ENCODE results near the gene PDE2A. TPM values are rescaled to one million over a fixed set of nuclear protein-coding genes. Genes with fewer than 3 reads are reported as not detected.

PDE2A gene
- total RNA-seq, 2 donors from 2014 or later, result 3.7 to 13.3 TPM

DNA sequence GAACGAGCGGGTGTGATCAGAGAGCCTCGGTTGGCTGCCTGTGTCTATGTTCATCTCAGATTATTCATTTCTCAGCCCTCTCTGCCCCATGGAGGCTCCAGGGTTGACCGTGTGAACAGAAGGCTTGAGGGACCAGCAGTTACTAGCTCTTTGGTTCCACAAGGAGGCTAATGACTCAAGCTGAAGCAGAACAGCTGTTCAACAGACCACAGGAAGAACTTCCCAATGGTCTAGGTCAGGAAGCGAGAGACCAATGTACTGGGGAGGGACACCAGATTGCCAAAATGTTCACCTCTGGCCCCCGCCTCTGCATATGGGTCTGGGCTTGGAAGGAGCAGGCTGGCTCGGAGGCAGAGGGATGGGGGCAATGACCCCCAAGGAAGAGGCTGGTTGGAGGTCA lies 14.7 kb upstream of the PDE2A start:
- TF ChIP-seq, protein P1, sequence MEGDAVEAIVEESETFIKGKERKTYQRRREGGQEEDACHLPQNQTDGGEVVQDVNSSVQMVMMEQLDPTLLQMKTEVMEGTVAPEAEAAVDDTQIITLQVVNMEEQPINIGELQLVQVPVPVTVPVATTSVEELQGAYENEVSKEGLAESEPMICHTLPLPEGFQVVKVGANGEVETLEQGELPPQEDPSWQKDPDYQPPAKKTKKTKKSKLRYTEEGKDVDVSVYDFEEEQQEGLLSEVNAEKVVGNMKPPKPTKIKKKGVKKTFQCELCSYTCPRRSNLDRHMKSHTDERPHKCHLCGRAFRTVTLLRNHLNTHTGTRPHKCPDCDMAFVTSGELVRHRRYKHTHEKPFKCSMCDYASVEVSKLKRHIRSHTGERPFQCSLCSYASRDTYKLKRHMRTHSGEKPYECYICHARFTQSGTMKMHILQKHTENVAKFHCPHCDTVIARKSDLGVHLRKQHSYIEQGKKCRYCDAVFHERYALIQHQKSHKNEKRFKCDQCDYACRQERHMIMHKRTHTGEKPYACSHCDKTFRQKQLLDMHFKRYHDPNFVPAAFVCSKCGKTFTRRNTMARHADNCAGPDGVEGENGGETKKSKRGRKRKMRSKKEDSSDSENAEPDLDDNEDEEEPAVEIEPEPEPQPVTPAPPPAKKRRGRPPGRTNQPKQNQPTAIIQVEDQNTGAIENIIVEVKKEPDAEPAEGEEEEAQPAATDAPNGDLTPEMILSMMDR (conservative IDR thresholded peaks at IDR 0.05), result no peak
- 93 to 94% methylated on average over 7 of the region's 7 CpGs for WGBS, 2 experiments (ENCODE audit: insufficient coverage in 1 of 2, insufficient read length in 1 of 2)
- peaks cover 5% of the 10 kb centered on the region for H3K4me1 ChIP-seq (ENCODE audit: control insufficient read depth, insufficient read depth, low read length)
- H3K27ac ChIP-seq (ENCODE audit: low read depth, low read length), result no peak overlapping the region
- no peak overlapping the region for H3K4me3 Mint-ChIP-seq
- peaks cover 47% of the 10 kb centered on the region for H3K36me3 Mint-ChIP-seq (ENCODE audit: low read depth)
- H3K9ac ChIP-seq (ENCODE audit: extremely low read depth, low read length, poor library complexity, severe bottlenecking), result no peak overlapping the region
- H3K27me3 ChIP-seq (ENCODE audit: control insufficient read depth, insufficient read depth, low read length, poor library complexity, severe bottlenecking), result no peaks in the 10 kb centered on the region
- no peaks in the 10 kb centered on the region for H3K9me3 ChIP-seq (ENCODE audit: control insufficient read depth, low read length)
- peaks cover 18% of the 10 kb centered on the region for H3K36me3 ChIP-seq (ENCODE audit: control insufficient read depth, insufficient read depth, low read length)
- no peaks in the 10 kb centered on the region for H3K27me3 Mint-ChIP-seq (ENCODE audit: insufficient read depth)
- DNase-seq, result no peak
- H3K9me3 Mint-ChIP-seq, result no peaks in the 10 kb centered on the region
- H3K27ac Mint-ChIP-seq, result no peak overlapping the region
- H3K4me1 Mint-ChIP-seq, result peaks cover 7% of the 10 kb centered on the region
- no peak overlapping the region for H3K4me3 ChIP-seq (ENCODE audit: low read length)

DNA sequence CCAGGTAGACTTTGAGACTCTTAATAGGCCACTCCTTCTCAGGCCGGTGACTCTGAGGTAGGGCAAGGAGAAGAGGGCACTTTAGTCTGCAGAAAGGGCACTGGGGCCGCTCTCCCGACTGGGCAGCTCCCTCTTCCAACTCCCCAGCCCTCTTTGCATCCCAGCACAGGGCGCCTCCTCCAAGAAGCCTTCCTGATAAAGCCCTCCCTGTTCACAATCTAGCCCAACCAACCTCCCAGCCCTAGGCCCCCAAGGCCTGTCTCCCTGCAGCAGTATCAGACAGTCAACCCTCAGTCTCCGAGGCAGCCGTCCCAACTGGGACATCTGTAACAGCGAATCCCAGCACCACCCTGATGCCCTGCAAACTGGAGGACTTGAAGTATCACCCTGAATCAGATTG lies 14.3 kb upstream of the PDE2A start:
- no peaks in the 10 kb centered on the region for H3K27me3 ChIP-seq (ENCODE audit: control insufficient read depth, insufficient read depth, low read length, poor library complexity, severe bottlenecking)
- H3K4me3 ChIP-seq (ENCODE audit: low read length), result no peak overlapping the region
- Mint-ChIP-seq H3K9me3 (no peaks in the 10 kb centered on the region), H3K4me1 (peaks cover 9% of the 10 kb centered on the region), H3K27ac (no peak overlapping the region), H3K36me3 (ENCODE audit: low read depth) (peaks cover 45% of the 10 kb centered on the region), H3K4me3 (no peak overlapping the region), H3K27me3 (ENCODE audit: insufficient read depth) (no peaks in the 10 kb centered on the region)
- DNase-seq, result no peak
- peaks cover 8% of the 10 kb centered on the region for H3K4me1 ChIP-seq (ENCODE audit: control insufficient read depth, insufficient read depth, low read length)
- H3K9me3 ChIP-seq (ENCODE audit: control insufficient read depth, low read length), result no peaks in the 10 kb centered on the region
- H3K36me3 ChIP-seq (ENCODE audit: control insufficient read depth, insufficient read depth, low read length), result peaks cover 18% of the 10 kb centered on the region
- 93 to 96% methylated on average over 3 to 7 of the region's 7 CpGs for whole genome bisulfite sequencing, 2 experiments (ENCODE audit: insufficient coverage in 1 of 2, insufficient read length in 1 of 2)
- no peak overlapping the region for H3K27ac ChIP-seq (ENCODE audit: low read depth, low read length)
- TF ChIP-seq, protein P1 (conservative IDR thresholded peaks at IDR 0.05), result no peak
- H3K9ac ChIP-seq (ENCODE audit: extremely low read depth, low read length, poor library complexity, severe bottlenecking), result no peak overlapping the region

DNA sequence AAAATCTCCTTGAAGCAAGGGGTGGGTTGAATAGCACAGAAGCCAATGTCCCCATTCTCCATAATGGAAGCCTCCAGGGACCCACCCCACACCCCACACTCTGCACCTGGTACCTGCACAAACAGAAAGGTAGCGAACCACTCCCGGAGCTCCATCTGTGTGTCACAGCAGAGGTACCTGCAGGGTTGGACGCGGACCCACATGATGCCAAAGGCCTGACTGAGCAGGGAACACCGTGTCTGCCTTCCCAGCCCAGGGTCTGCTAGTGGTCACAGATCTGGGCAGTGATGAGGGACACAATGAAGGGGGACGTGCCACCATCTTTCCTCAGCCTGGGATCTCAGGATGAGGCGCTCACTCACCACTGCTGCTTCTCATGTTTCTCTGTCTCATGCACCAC lies 13.1 kb upstream of the PDE2A start:
- peaks cover 8% of the 10 kb centered on the region for H3K4me1 ChIP-seq (ENCODE audit: control insufficient read depth, insufficient read depth, low read length)
- H3K27ac ChIP-seq (ENCODE audit: low read depth, low read length), result no peak overlapping the region
- TF ChIP-seq, protein P1 (conservative IDR thresholded peaks at IDR 0.05), result no peak
- no peak overlapping the region for H3K4me3 ChIP-seq (ENCODE audit: low read length)
- Mint-ChIP-seq H3K27me3 (ENCODE audit: insufficient read depth) (no peaks in the 10 kb centered on the region), H3K9me3 (no peaks in the 10 kb centered on the region), H3K27ac (peak overlapping the region; percentile 56), H3K36me3 (ENCODE audit: low read depth) (peaks cover 37% of the 10 kb centered on the region), H3K4me3 (no peak overlapping the region), H3K4me1 (peaks cover 10% of the 10 kb centered on the region)
- peaks cover 20% of the 10 kb centered on the region for H3K36me3 ChIP-seq (ENCODE audit: control insufficient read depth, insufficient read depth, low read length)
- H3K9ac ChIP-seq (ENCODE audit: extremely low read depth, low read length, poor library complexity, severe bottlenecking), result no peak overlapping the region
- WGBS, 2 experiments (ENCODE audit: insufficient coverage in 1 of 2, insufficient read length in 1 of 2), result 96% methylated on average over 5 to 7 of the region's 7 CpGs
- no peaks in the 10 kb centered on the region for H3K9me3 ChIP-seq (ENCODE audit: control insufficient read depth, low read length)
- no peaks in the 10 kb centered on the region for H3K27me3 ChIP-seq (ENCODE audit: control insufficient read depth, insufficient read depth, low read length, poor library complexity, severe bottlenecking)
- DNase-seq, result no peak

Data from endodermal cell (in vitro differentiated cells).